GM12873 (cell line): ENCODE results near the gene GRIFIN.

ENCODE experiments used
- CTCF ChIP-seq: IDR thresholded peaks from 2 replicates; pipeline ENCODE4 v1.5.1; 2012; ENCODE audit warnings: low read depth, mild to moderate bottlenecking, moderate library complexity, low read length, control low read depth; ENCODE audit not compliant: insufficient read depth; ENCODE audit errors: missing control alignments

GRIFIN gene

GRCh38 chr7:2521341-2521745, 45.1 kb upstream of the GRIFIN start:
- TF ChIP-seq CTCF: no peak

GRCh38 chr7:2520761-2521290, 44.6 kb upstream of the GRIFIN start:
- TF ChIP-seq CTCF: no peak

GRCh38 chr7:2520131-2520760, 44.0 kb upstream of the GRIFIN start:
- TF ChIP-seq CTCF: no peak

GRCh38 chr7:2519119-2519930, 43.1 kb upstream of the GRIFIN start, which contains the start of gene LFNG:
TSS of gene LFNG (plus strand) at chr7:2519774. CDS start at chr7:2519862, 88 bp downstream.
- TF ChIP-seq CTCF: no peak

GRCh38 chr7:2518737-2519118, 42.5 kb upstream of the GRIFIN start:
- TF ChIP-seq CTCF: no peak

GRCh38 chr7:2517678-2518507, 41.7 kb upstream of the GRIFIN start:
- TF ChIP-seq CTCF: no peak
